ENCODE results near the gene FUT7.

FUT7 gene

DNA sequence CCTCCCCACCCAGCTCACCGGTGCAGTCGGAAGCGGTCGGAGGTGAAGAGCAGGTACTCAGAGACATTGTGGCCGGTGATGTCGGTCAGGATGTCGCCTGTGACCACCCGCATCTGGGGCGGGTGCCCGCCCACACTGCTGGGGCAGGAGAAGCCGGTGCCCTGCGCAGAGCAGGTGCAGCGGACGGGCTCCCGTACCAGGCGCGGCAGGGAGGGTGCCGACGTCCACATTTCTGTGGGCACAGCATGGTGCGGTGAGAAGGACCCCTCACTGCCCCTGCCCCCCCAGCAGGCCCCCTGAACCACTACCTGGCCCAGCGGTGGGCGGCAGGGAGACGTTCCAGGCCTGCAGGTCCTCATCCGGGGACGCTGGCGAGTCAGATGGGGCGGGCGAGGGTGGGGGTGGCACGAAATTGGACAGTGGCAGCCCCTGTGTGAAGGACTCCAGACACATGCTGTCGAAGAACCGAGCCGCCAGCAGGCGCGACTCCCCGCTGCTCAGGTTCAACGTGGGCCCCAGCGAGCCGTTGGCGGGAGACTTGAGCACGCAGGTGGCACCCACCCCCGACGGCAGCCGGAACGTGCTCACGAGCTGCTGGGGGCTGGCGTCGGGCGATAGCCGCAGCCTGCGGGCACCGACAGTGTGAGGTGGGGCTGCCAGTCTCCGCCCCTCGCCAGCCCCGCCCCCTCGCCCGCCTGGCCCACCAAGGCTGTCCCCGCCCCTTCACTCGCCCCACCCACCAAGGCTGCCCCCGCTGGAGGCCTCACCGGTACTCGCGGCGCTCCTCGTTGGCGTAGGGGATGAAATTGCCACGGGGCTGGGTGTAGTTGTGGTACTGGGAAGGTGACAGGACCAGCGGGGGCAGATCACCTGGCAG is 19.0 kb downstream of the FUT7 start:
- H3K4me3 ChIP-seq (ENCODE audit: low read depth in 1 of 5, low read length in 5 of 5), result no peak overlapping the region
- no peaks in the 10 kb centered on the region for H3K9me3 ChIP-seq (ENCODE audit: control insufficient read depth in 5 of 5, low read length in 5 of 5)
- H3K36me3 ChIP-seq (ENCODE audit: control insufficient read depth in 5 of 5, insufficient read depth in 5 of 5, low read length in 5 of 5), result peaks cover 0 to 86% (median 69%) of the 10 kb centered on the region in 5 donors
- no peak overlapping the region for H3K9ac ChIP-seq (ENCODE audit: low read length in 5 of 5)
- no peaks in the 10 kb centered on the region for H3K4me1 ChIP-seq (ENCODE audit: control insufficient read depth in 5 of 5, insufficient read depth in 5 of 5, low read length in 5 of 5)
- no peaks in the 10 kb centered on the region for H3K27me3 ChIP-seq (ENCODE audit: control insufficient read depth in 5 of 5, insufficient read depth in 4 of 5, low read length in 5 of 5)
- no peak overlapping the region for H3K27ac ChIP-seq (ENCODE audit: low read depth, low read length)

DNA sequence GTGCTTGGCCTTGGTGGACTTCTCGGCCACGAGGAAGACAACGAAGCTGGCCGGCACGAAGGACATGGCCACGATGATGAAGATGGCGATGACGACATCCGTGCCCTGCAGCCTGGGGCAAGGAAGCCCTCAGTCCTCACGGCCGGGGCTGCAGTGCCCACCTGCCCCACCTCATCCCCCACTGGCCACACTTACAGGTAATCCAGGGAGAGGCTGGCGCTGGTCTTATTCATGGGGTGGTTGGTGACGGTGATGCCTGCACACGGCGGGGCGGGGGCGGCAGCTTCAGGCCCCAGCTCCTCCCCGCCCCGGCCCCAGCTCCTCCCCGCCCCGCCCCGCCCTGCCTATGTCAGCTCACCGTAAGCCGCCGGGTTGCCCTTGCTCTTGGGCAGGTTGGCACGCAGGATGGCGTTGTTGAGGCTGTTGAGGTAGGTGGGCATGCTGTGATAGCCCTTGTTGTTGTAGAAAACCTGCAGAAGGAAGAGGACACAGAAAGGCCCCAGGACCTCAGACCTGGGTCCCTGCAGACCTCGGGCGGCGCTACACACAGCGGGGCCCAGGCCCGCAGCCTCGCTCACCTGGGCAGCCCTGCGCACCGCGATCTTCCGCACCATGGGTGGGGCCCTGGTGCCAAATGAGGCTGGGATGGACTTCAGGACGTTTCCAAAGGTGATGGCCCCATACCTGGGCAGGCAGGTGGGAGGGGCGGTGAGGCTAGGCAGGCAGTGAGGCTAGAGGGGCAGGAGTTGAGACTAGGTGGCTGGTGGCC is 19.8 kb downstream of the FUT7 start:
- Histone ChIP-seq H3K9me3 (ENCODE audit: control insufficient read depth in 5 of 5, low read length in 5 of 5) (no peaks in the 10 kb centered on the region), H3K27ac (ENCODE audit: low read depth, low read length) (no peak overlapping the region), H3K27me3 (ENCODE audit: control insufficient read depth in 5 of 5, insufficient read depth in 4 of 5, low read length in 5 of 5) (no peaks in the 10 kb centered on the region), H3K36me3 (ENCODE audit: control insufficient read depth in 5 of 5, insufficient read depth in 5 of 5, low read length in 5 of 5) (peaks cover 0 to 84% (median 64%) of the 10 kb centered on the region in 5 donors), H3K4me1 (ENCODE audit: control insufficient read depth in 5 of 5, insufficient read depth in 5 of 5, low read length in 5 of 5) (no peaks in the 10 kb centered on the region), H3K9ac (ENCODE audit: low read length in 5 of 5) (no peak overlapping the region), H3K4me3 (ENCODE audit: low read depth in 1 of 5, low read length in 5 of 5) (no peak overlapping the region)

DNA sequence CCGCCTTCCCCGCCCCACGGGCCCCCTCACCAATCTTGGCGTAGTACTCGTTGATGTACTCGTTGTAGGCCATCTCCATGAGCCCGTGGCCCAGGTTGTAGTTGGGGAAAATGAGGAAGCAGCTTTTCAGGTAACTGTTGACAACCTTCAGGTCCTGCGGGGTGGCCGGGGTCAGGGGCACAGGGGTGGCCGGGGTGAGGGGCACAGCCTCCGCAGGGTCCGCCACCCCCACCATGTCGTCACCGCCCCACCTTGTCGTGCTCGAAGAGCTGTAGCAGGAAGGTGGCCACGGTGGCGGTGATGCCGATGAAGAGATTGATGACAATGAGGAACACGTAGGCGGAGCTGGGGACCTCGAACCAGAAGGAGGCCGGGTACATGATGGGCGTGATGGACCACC is 20.7 kb downstream of the FUT7 start:
- Histone ChIP-seq H3K4me3 (ENCODE audit: low read depth in 1 of 5, low read length in 5 of 5) (no peak overlapping the region), H3K9me3 (ENCODE audit: control insufficient read depth in 5 of 5, low read length in 5 of 5) (no peaks in the 10 kb centered on the region), H3K4me1 (ENCODE audit: control insufficient read depth in 5 of 5, insufficient read depth in 5 of 5, low read length in 5 of 5) (no peaks in the 10 kb centered on the region), H3K9ac (ENCODE audit: low read length in 5 of 5) (no peak overlapping the region), H3K27me3 (ENCODE audit: control insufficient read depth in 5 of 5, insufficient read depth in 4 of 5, low read length in 5 of 5) (no peaks in the 10 kb centered on the region), H3K27ac (ENCODE audit: low read depth, low read length) (no peak overlapping the region), H3K36me3 (ENCODE audit: control insufficient read depth in 5 of 5, insufficient read depth in 5 of 5, low read length in 5 of 5) (peaks cover 0 to 75% (median 57%) of the 10 kb centered on the region in 5 donors)

GRCh38 chr9:137009938-137010732 is 21.8 kb downstream of the FUT7 start:
- Histone ChIP-seq H3K36me3 (ENCODE audit: control insufficient read depth in 5 of 5, insufficient read depth in 5 of 5, low read length in 5 of 5) (peaks cover 0 to 65% (median 48%) of the 10 kb centered on the region in 5 donors), H3K9ac (ENCODE audit: low read length in 5 of 5) (no peak overlapping the region), H3K27ac (ENCODE audit: low read depth, low read length) (no peak overlapping the region), H3K9me3 (ENCODE audit: control insufficient read depth in 5 of 5, low read length in 5 of 5) (no peaks in the 10 kb centered on the region), H3K4me3 (ENCODE audit: low read depth in 1 of 5, low read length in 5 of 5) (no peak overlapping the region), H3K4me1 (ENCODE audit: control insufficient read depth in 5 of 5, insufficient read depth in 5 of 5, low read length in 5 of 5) (no peaks in the 10 kb centered on the region), H3K27me3 (ENCODE audit: control insufficient read depth in 5 of 5, insufficient read depth in 4 of 5, low read length in 5 of 5) (no peaks in the 10 kb centered on the region)

- H3K9ac ChIP-seq (ENCODE audit: low read length in 5 of 5), result no peak overlapping the region
- H3K27me3 ChIP-seq (ENCODE audit: control insufficient read depth in 5 of 5, insufficient read depth in 4 of 5, low read length in 5 of 5), result no peaks in the 10 kb centered on the region
- no peak overlapping the region for H3K27ac ChIP-seq (ENCODE audit: low read depth, low read length)
- peaks cover 0 to 56% (median 39%) of the 10 kb centered on the region in 5 donors for H3K36me3 ChIP-seq (ENCODE audit: control insufficient read depth in 5 of 5, insufficient read depth in 5 of 5, low read length in 5 of 5)
- no peaks in the 10 kb centered on the region for H3K4me1 ChIP-seq (ENCODE audit: control insufficient read depth in 5 of 5, insufficient read depth in 5 of 5, low read length in 5 of 5)
- peaks cover 0 to 3% (median 0%) of the 10 kb centered on the region in 5 donors for H3K9me3 ChIP-seq (ENCODE audit: control insufficient read depth in 5 of 5, low read length in 5 of 5)
- H3K4me3 ChIP-seq (ENCODE audit: low read depth in 1 of 5, low read length in 5 of 5), result no peak overlapping the region
Observed at GRCh38 chr9:137009217-137009616, 22.7 kb downstream of the FUT7 start.

DNA sequence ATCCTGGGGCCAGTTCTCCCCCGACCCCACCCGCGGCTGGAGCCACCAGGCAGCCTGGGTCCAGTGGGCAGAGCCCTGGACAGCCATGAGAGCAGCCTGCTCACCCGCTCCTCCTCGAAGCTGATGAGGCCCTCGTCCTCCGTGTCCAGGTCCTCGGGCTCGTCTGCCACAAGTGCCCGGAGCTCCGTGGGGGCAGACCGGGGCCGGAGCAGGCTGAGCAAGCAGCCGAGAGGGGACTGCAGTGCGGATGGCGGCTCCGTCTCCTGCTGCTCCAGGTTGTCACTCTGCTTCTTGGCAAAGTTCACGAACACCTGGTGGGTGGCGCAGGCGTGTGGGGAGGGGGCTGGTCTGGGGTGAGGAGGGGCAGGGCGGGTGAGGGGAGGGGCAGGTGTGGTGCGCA is 23.6 kb downstream of the FUT7 start:
- no peak overlapping the region for H3K27ac ChIP-seq (ENCODE audit: low read depth, low read length)
- peaks cover 0 to 47% (median 32%) of the 10 kb centered on the region in 5 donors for H3K36me3 ChIP-seq (ENCODE audit: control insufficient read depth in 5 of 5, insufficient read depth in 5 of 5, low read length in 5 of 5)
- H3K9ac ChIP-seq (ENCODE audit: low read length in 5 of 5), result no peak overlapping the region

GRCh38 chr9:137007816-137008270 is 24.0 kb downstream of the FUT7 start:
- no peaks in the 10 kb centered on the region for H3K27me3 ChIP-seq (ENCODE audit: control insufficient read depth in 5 of 5, insufficient read depth in 4 of 5, low read length in 5 of 5)
- peaks cover 0 to 44% (median 30%) of the 10 kb centered on the region in 5 donors for H3K36me3 ChIP-seq (ENCODE audit: control insufficient read depth in 5 of 5, insufficient read depth in 5 of 5, low read length in 5 of 5)
- H3K4me1 ChIP-seq (ENCODE audit: control insufficient read depth in 5 of 5, insufficient read depth in 5 of 5, low read length in 5 of 5), result no peaks in the 10 kb centered on the region
- H3K9ac ChIP-seq (ENCODE audit: low read length in 5 of 5), result no peak overlapping the region
- no peak overlapping the region for H3K4me3 ChIP-seq (ENCODE audit: low read depth in 1 of 5, low read length in 5 of 5)
- H3K27ac ChIP-seq (ENCODE audit: low read depth, low read length), result no peak overlapping the region
- peaks cover 0 to 3% (median 0%) of the 10 kb centered on the region in 5 donors for H3K9me3 ChIP-seq (ENCODE audit: control insufficient read depth in 5 of 5, low read length in 5 of 5)

More for the DNA sequence above, 23.6 kb downstream of the FUT7 start:
- Histone ChIP-seq H3K4me3 (ENCODE audit: low read depth in 1 of 5, low read length in 5 of 5) (no peak overlapping the region), H3K9me3 (ENCODE audit: control insufficient read depth in 5 of 5, low read length in 5 of 5) (peaks cover 0 to 3% (median 0%) of the 10 kb centered on the region in 5 donors), H3K4me1 (ENCODE audit: control insufficient read depth in 5 of 5, insufficient read depth in 5 of 5, low read length in 5 of 5) (no peaks in the 10 kb centered on the region), H3K27me3 (ENCODE audit: control insufficient read depth in 5 of 5, insufficient read depth in 4 of 5, low read length in 5 of 5) (no peaks in the 10 kb centered on the region)

- H3K4me3 ChIP-seq (ENCODE audit: low read depth in 1 of 5, low read length in 5 of 5), result no peak overlapping the region
- H3K27ac ChIP-seq (ENCODE audit: low read depth, low read length), result no peak overlapping the region
- H3K27me3 ChIP-seq (ENCODE audit: control insufficient read depth in 5 of 5, insufficient read depth in 4 of 5, low read length in 5 of 5), result no peaks in the 10 kb centered on the region
- peaks cover 0 to 3% (median 0%) of the 10 kb centered on the region in 5 donors for H3K9me3 ChIP-seq (ENCODE audit: control insufficient read depth in 5 of 5, low read length in 5 of 5)
- H3K4me1 ChIP-seq (ENCODE audit: control insufficient read depth in 5 of 5, insufficient read depth in 5 of 5, low read length in 5 of 5), result no peaks in the 10 kb centered on the region
- H3K36me3 ChIP-seq (ENCODE audit: control insufficient read depth in 5 of 5, insufficient read depth in 5 of 5, low read length in 5 of 5), result peaks cover 0 to 38% (median 25%) of the 10 kb centered on the region in 5 donors
- H3K9ac ChIP-seq (ENCODE audit: low read length in 5 of 5), result no peak overlapping the region
Observed at GRCh38 chr9:137007108-137007815, 24.6 kb downstream of the FUT7 start.
